A673 (cell line): Measurements from ENCODE around the gene RBMS1. TPM values are rescaled to one million over a fixed set of nuclear protein-coding genes. Genes with fewer than 3 reads are reported as not detected.

Experiments
- BruUV-seq: library from RNA; stranded (reverse); fragments of 400-500 nt; replicated peaks from 2 replicates; lab custom pipeline; 2021; lab: Mats Ljungman, UMichigan
- CTCF ChIA-PET: fragments of 300-600 bp; sonication (Branson Sonifier 250); formaldehyde crosslinking; loops from one replicate; lab custom pipeline; 2022; ENCODE audit warnings: antibody characterized with exemption; lab: Charles Lee
- POLR2A ChIA-PET: fragments of 300-600 bp; sonication (Branson Sonifier 250); formaldehyde crosslinking; loops from one replicate; lab custom pipeline; 2022; ENCODE audit warnings: antibody characterized with exemption; ENCODE audit not compliant: low non-redundant PET; lab: Charles Lee
- DNase-seq: peaks from one replicate; pipeline ENCODE4 v3.0.0-alpha.2; 2015; ENCODE audit warnings: low spot score
- H3K27ac ChIP-seq: fragments of 200-600 bp; sonication (generic); 2 replicates; pipeline ENCODE4 v1.5.1; 2016; ENCODE audit warnings: mixed run types, low read depth, mild to moderate bottlenecking, mixed read lengths, antibody characterized with exemption, low read length; ENCODE audit not compliant: poor library complexity, severe bottlenecking
- H3K27me3 ChIP-seq: fragments of 200-600 bp; sonication (generic); replicated peaks from 2 replicates; pipeline ENCODE4 v1.6.1; 2017; ENCODE audit warnings: mixed run types, low read depth, mild to moderate bottlenecking, mixed read lengths, antibody characterized with exemption, low read length; ENCODE audit not compliant: insufficient read depth, poor library complexity
- H3K36me3 ChIP-seq: fragments of 200-600 bp; sonication (generic); 2 replicates; pipeline ENCODE4 v1.6.1; 2016; ENCODE audit warnings: mixed run types, mild to moderate bottlenecking, mixed read lengths, antibody characterized with exemption, low read length; ENCODE audit not compliant: insufficient read depth, poor library complexity, severe bottlenecking
- H3K4me1 ChIP-seq: fragments of 200-600 bp; sonication (generic); 2 replicates; pipeline ENCODE4 v1.6.1; 2017; ENCODE audit warnings: mixed run types, mild to moderate bottlenecking, mixed read lengths, antibody characterized with exemption, low read length; ENCODE audit not compliant: insufficient read depth, poor library complexity, severe bottlenecking
- H3K4me3 ChIP-seq: fragments of 200-600 bp; sonication (generic); 2 replicates; pipeline ENCODE4 v1.5.1; 2016; ENCODE audit warnings: low read depth, mixed run types, mild to moderate bottlenecking, mixed read lengths, low read length; ENCODE audit not compliant: poor library complexity, severe bottlenecking
- H3K9me3 ChIP-seq: fragments of 200-600 bp; sonication (generic); 2 replicates; pipeline ENCODE4 v1.6.1; 2016; ENCODE audit warnings: mixed run types, low read depth, mild to moderate bottlenecking, mixed read lengths, antibody characterized with exemption, low read length; ENCODE audit not compliant: poor library complexity, severe bottlenecking
- EZH2 ChIP-seq: fragments of 200-600 bp; sonication (generic); IDR thresholded peaks from 2 replicates; pipeline ENCODE4 v1.6.1; 2017; ENCODE audit warnings: borderline replicate concordance, low read depth, mild to moderate bottlenecking, mixed read lengths, antibody characterized with exemption, low read length; ENCODE audit not compliant: poor library complexity, severe bottlenecking
- intact Hi-C: fragments of 100-400 bp; cut with micrococcal nuclease; formaldehyde crosslinking; loops from one replicate; pipeline ENCODE4 v1.10.0; 2022; ENCODE audit not compliant: unreplicated experiment
- total RNA-seq: library from RNA; stranded (reverse); gene quantifications from 2 replicates; pipeline ENCODE4 v1.2.3, GENCODE V29; 2021
- TF ChIP-seq, protein P1 (sequence below): fragments of 300-800, 200-600 bp; sonication (generic); conservative IDR thresholded peaks from 2 replicates; pipeline ENCODE4 v1.5.1; 2017; ENCODE audit warnings: low read depth, mild to moderate bottlenecking, antibody characterized with exemption, low read length, moderate library complexity, mixed read lengths

The RBMS1 gene
- total RNA-seq, 1 experiment from 2014 or later = 84.9 TPM

DNA sequence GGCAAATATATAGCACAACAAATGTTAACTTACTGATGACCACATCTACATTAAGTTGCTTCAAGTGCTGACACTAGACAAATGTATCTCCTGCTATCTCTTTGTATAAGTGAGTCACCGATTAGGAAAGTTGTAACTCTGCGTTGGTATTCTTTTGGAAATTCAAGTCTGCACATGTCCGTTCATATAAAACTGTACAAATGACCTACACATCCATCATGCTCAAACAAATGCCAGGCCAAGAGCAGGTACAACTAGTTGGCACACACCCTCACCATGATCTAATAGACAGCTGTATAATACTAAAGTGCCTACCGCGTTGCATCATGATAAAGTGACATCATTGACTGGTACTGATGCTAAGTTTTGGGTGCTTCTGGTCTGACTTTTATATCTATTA is 141.1 kb downstream of the RBMS1 start:
- ChIA-PET POLR2A (no interaction called here), CTCF (no interaction called here)
- H3K4me1 ChIP-seq = peaks cover 32% of the 10 kb centered on the region
- TF ChIP-seq, protein P1, sequence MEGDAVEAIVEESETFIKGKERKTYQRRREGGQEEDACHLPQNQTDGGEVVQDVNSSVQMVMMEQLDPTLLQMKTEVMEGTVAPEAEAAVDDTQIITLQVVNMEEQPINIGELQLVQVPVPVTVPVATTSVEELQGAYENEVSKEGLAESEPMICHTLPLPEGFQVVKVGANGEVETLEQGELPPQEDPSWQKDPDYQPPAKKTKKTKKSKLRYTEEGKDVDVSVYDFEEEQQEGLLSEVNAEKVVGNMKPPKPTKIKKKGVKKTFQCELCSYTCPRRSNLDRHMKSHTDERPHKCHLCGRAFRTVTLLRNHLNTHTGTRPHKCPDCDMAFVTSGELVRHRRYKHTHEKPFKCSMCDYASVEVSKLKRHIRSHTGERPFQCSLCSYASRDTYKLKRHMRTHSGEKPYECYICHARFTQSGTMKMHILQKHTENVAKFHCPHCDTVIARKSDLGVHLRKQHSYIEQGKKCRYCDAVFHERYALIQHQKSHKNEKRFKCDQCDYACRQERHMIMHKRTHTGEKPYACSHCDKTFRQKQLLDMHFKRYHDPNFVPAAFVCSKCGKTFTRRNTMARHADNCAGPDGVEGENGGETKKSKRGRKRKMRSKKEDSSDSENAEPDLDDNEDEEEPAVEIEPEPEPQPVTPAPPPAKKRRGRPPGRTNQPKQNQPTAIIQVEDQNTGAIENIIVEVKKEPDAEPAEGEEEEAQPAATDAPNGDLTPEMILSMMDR = no peak
- no peak for TF ChIP-seq EZH2
- H3K4me3 ChIP-seq = no peak overlapping the region
- H3K27me3 ChIP-seq = no peaks in the 10 kb centered on the region
- peaks cover 3% of the 10 kb centered on the region for H3K9me3 ChIP-seq
- H3K27ac ChIP-seq = no peak overlapping the region
- no TSS peak for BruUV-seq
- DNase-seq = no peak
- no peaks in the 10 kb centered on the region for H3K36me3 ChIP-seq
- intact Hi-C loops = no loop called here

DNA sequence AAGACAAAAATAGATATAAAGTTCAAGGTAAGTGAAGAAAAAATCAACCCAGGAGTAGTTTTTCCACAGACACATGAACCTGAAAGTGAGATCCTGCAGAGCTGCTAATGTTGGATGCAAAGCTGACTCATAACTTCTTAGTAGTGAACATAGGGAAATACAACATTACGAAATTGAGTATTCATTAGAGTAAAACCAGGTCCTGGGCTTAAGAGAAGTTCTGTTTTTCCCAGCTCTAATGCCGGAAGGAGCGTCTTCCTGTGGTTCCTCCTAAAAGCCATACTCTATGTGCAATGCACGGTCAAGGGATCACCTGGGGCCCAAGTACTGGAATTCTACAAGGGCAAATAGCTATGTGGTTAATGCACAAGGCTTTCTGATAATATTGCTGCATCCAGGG is 141.7 kb downstream of the RBMS1 start:
- H3K36me3 ChIP-seq = no peaks in the 10 kb centered on the region
- ChIA-PET POLR2A (no interaction called here), CTCF (no interaction called here)
- no peak overlapping the region for H3K4me3 ChIP-seq
- peaks cover 3% of the 10 kb centered on the region for H3K9me3 ChIP-seq
- DNase-seq = no peak
- TF ChIP-seq EZH2 = no peak
- TF ChIP-seq, protein P1 = no peak
- H3K27me3 ChIP-seq = no peaks in the 10 kb centered on the region
- intact Hi-C loops = no loop called here
- H3K27ac ChIP-seq = no peak overlapping the region
- BruUV-seq = no TSS peak
- peaks cover 34% of the 10 kb centered on the region for H3K4me1 ChIP-seq

DNA sequence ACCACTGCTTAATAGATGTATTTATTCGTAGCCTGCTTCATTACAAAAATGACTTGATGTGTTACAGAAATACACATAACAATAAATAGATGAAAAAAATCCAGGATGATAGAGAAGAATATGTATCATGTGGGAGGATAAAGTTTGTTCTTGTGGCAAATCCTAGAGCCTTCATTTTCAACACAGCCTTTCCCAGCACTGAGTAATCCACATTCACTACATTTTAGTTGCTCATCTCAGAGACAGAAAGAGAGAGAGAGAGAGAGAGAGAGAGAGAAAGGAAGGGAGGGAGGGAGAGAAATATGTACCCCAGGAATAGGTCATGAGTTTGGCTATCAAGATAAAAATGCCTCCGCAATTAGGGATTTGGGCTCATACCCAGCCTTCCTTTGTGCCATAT is 144.3 kb downstream of the RBMS1 start:
- no peaks in the 10 kb centered on the region for H3K27me3 ChIP-seq
- H3K9me3 ChIP-seq = no peaks in the 10 kb centered on the region
- ChIA-PET POLR2A (no interaction called here), CTCF (no interaction called here)
- peaks cover 34% of the 10 kb centered on the region for H3K4me1 ChIP-seq
- H3K36me3 ChIP-seq = no peaks in the 10 kb centered on the region
- H3K27ac ChIP-seq = no peak overlapping the region
- BruUV-seq = no TSS peak
- no peak overlapping the region for H3K4me3 ChIP-seq
- intact Hi-C loops = no loop called here
- TF ChIP-seq EZH2 = no peak
- TF ChIP-seq, protein P1 = no peak
- DNase-seq = no peak
